HEK293T (cell line): ENCODE measurements around the gene HOXA5.

Experiments
- CTCF ChIA-PET: fragments of 350-600 bp; formaldehyde crosslinking; extraction: SDS; loops from one replicate; lab custom pipeline; 2021; ENCODE audit warnings: antibody characterized with exemption, inconsistent platforms; lab: Yijun Ruan, JAX
- POLR2A ChIA-PET: fragments of 350-600 bp; formaldehyde crosslinking; extraction: SDS; loops from one replicate; lab custom pipeline; 2020; ENCODE audit warnings: antibody characterized with exemption, inconsistent platforms; lab: Yijun Ruan, JAX
- DNase-seq: peaks from one replicate; pipeline ENCODE4 v3.0.0; 2012; ENCODE audit warnings: mixed read lengths; ENCODE audit errors: extremely low spot score
- ARNT ChIP-seq: fragments of 450-650 bp; IDR thresholded peaks from 2 replicates; pipeline ENCODE4 v1.6.1; 2017; ENCODE audit warnings: mild to moderate bottlenecking
- BHLHE40 ChIP-seq: fragments of 450-650 bp; IDR thresholded peaks from 2 replicates; pipeline ENCODE4 v1.6.1; 2016; ENCODE audit warnings: mild to moderate bottlenecking, moderate library complexity, borderline replicate concordance
- CTBP1 ChIP-seq: fragments of 450-650 bp; IDR thresholded peaks from 2 replicates; pipeline ENCODE4 v1.6.1; 2016; ENCODE audit warnings: borderline replicate concordance
- ELF4 ChIP-seq: fragments of 450-650 bp; IDR thresholded peaks from 2 replicates; pipeline ENCODE4 v1.6.1; 2017; ENCODE audit warnings: antibody characterized with exemption
- FOXA1 ChIP-seq: fragments of 450-650 bp; IDR thresholded peaks from 2 replicates; pipeline ENCODE4 v1.6.1; 2016; ENCODE audit warnings: mild to moderate bottlenecking
- FOXK2 ChIP-seq: fragments of 450-650 bp; IDR thresholded peaks from 2 replicates; pipeline ENCODE4 v1.6.1; 2016; ENCODE audit warnings: mild to moderate bottlenecking
- FOXM1 ChIP-seq: fragments of 450-650 bp; IDR thresholded peaks from 2 replicates; pipeline ENCODE4 v1.6.1; 2017; ENCODE audit warnings: mild to moderate bottlenecking, borderline replicate concordance
- L3MBTL2 ChIP-seq: fragments of 450-650 bp; conservative IDR thresholded peaks from 2 replicates; pipeline ENCODE4 v1.6.1; 2016; ENCODE audit warnings: mild to moderate bottlenecking
- LEF1 ChIP-seq: fragments of 450-650 bp; IDR thresholded peaks from 2 replicates; pipeline ENCODE4 v1.6.1; 2017; ENCODE audit warnings: mild to moderate bottlenecking, borderline replicate concordance
- NFRKB ChIP-seq: fragments of 450-650 bp; IDR thresholded peaks from 2 replicates; pipeline ENCODE4 v1.6.1; 2016; ENCODE audit warnings: mild to moderate bottlenecking, moderate library complexity
- PKNOX1 ChIP-seq: fragments of 450-650 bp; IDR thresholded peaks from 2 replicates; pipeline ENCODE4 v1.6.1; 2016
- SP1 ChIP-seq: fragments of 450-650 bp; IDR thresholded peaks from 2 replicates; pipeline ENCODE4 v1.6.1; 2017
- SUZ12 ChIP-seq: fragments of 450-650 bp; IDR thresholded peaks from 2 replicates; pipeline ENCODE4 v1.6.1; 2016; ENCODE audit warnings: mild to moderate bottlenecking
- TARDBP ChIP-seq: fragments of 450-650 bp; IDR thresholded peaks from 2 replicates; pipeline ENCODE4 v1.6.1; 2016
- ZNF384 ChIP-seq: fragments of 450-650 bp; IDR thresholded peaks from 2 replicates; pipeline ENCODE4 v1.6.1; 2016

HOXA5 gene

GRCh38 chr7:27098578-27099451, 44.7 kb downstream of the HOXA5 start:
- TF ChIP-seq ZNF384 (no peak), LEF1 (0 out of 2 replicates have a peak, but pooled peaks have one; percentile 7), CTBP1 (peak; percentile 96), PKNOX1 (peak; percentile 97), ARNT (peak; percentile 58; the same call in 1 of the 2 replicates)
- DNase-seq: no peak
- ChIA-PET POLR2A (interaction anchor here (0.8 to 4.8 kb wide), 13 partner anchors 11 to 241 kb away, joined by 3 to 31 read pairs (median 5); partner anchors contain the start of genes HOXA3, HOXA4 and HOXA5), CTCF (interaction anchor here (0.8 to 0.9 kb wide), 3 partner anchors 35 to 52 kb away, joined by 3 to 4 read pairs (median 3); no protein-coding TSS in a partner anchor)

GRCh38 chr7:27097686-27098577, 45.5 kb downstream of the HOXA5 start:
- TF ChIP-seq ARNT (no peak), LEF1 (no peak), FOXK2 (no peak), L3MBTL2 (no peak)
- no peak for DNase-seq
- CTCF ChIA-PET: interaction anchor here (0.8 to 1.6 kb wide), 3 partner anchors 47 to 63 kb away, joined by 3 to 4 read pairs (median 4); no protein-coding TSS in a partner anchor
- POLR2A ChIA-PET: interaction anchor here (0.8 to 4.8 kb wide), 17 partner anchors 8 to 240 kb away, joined by 3 to 31 read pairs (median 5); partner anchors contain the start of genes HOXA4 and HOXA5

- ChIA-PET POLR2A (interaction anchor here (0.7 to 4.8 kb wide), 23 partner anchors 9 to 243 kb away, joined by 3 to 31 read pairs (median 5); partner anchors contain the start of genes HOXA4, HOXA5, HOXA7 and SKAP2), CTCF (interaction anchor here (0.6 to 1.6 kb wide), 4 partner anchors 44 to 191 kb away, joined by 3 to 5 read pairs (median 4); no protein-coding TSS in a partner anchor)
- TF ChIP-seq FOXK2 (no peak), ZNF384 (no peak), BHLHE40 (no peak), NFRKB (no peak)
- DNase-seq: no peak
Measured at GRCh38 chr7:27096768-27097514, 46.5 kb downstream of the HOXA5 start.

DNA sequence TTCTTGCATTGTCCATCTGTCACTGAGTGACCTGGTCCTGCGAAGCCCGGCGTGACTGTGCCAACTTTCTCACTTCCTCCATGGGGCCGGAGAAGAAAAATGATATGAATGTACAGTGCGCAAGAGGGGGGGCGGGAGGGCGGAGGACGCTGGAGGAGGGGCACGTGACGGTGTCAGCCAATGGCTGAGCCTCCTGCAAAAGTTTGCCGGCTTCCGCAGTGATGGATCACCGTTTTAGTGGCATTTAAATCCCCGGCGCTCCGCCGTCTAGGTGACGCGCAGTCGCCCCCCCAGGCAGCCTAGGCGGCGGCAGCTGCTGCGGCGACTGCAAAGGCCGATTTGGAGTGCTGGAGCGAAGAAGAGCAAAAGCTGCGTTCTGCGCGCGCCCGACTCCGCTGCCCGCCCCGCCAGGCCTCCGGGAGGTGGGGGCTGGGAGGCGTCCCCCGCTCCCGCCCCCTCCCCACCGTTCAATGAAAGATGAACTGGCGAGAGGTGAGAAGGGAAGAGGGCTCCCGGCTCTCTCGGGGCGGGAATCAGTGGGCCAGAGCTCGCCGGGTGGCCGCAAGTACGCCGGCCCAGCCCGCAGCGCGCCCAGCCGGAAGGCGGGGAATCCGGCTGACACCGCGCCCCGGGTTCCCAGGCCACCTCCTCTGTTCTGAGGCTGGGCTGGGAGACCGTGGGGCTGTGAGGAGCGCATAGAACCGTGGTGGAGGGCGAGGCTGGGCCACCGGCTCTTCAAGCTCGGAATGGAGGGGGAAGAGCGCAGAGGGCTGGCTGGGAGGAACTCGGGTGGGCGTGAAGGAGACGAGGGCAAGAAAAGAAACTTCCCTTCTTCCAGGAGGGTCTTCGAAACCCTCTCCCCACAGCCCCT, 47.3 kb downstream of the HOXA5 start, which contains the start of gene HOXA1:
HOXA1 (minus strand) TSS at position 104 of the 871 bp plus-strand sequence; CDS start at position 16, 88 bp downstream.
- POLR2A ChIA-PET: interaction anchor here (0.7 to 4.8 kb wide), 24 partner anchors 9 to 242 kb away, joined by 3 to 31 read pairs (median 4); partner anchors contain the start of genes HOXA4, HOXA5, HOXA7 and SKAP2
- TF ChIP-seq FOXM1 (peak; percentile 64; the same call in 1 of the 2 replicates), ZNF384 (no peak), FOXA1 (no peak), PKNOX1 (peak; percentile 88)
- DNase-seq: peak; percentile 85
- CTCF ChIA-PET: interaction anchor here (0.6 to 1.6 kb wide), 4 partner anchors 45 to 190 kb away, joined by 3 to 5 read pairs (median 4); no protein-coding TSS in a partner anchor

DNA sequence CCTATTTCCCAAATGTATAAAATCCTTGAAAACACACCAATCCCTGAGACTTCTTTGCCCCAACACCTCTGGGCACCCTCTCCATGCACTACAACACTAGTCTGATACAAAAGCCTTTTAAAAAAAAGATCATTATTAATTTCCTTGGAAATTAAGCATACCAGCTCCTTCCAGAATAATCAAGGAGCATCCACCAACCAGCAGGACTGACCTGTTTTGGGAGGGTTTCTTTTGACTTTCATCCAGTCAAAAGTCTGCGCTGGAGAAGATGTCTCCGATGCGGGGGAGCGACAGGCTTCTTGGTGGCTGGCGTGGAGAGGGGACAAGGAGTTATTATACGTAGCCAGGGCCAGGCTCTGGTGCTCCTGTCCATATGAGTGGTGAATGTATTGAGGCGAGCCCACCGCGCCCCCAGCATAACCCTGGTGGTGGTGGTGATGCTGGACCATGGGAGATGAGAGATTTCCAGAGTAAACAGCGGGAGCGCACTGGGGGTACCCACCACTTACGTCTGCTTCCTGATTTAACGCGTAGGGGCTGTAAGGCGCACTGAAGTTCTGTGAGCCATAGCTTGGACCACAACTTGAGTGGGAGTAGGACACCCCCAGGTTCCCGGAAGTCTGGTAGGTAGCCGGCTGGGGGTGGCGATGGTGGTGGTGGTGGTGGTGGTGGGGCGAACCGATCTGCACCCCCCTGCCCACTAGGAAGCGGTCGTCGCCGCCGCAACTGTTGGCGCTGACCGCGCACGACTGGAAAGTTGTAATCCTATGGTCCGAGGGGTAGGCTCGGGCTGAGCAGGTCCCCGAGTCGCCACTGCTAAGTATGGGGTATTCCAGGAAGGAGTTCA, 48.2 kb downstream of the HOXA5 start:
- TF ChIP-seq ARNT (no peak), FOXA1 (no peak), SP1 (no peak), SUZ12 (no peak), FOXM1 (no peak), TARDBP (no peak), ZNF384 (no peak), ELF4 (no peak), L3MBTL2 (no peak)
- POLR2A ChIA-PET: interaction anchor here (0.7 to 4.8 kb wide), 14 partner anchors 10 to 231 kb away, joined by 3 to 31 read pairs (median 4); partner anchors contain the start of genes HOXA5, HOXA7 and SKAP2
- no peak for DNase-seq
- CTCF ChIA-PET: no interaction called here
